Parietal lobe (tissue), 1 donor: ENCODE results near the gene FAM9C. TPM values are rescaled to one million over a fixed set of nuclear protein-coding genes. Genes with fewer than 3 reads are reported as not detected.

ENCODE experiments used
- total RNA-seq: library from RNA; depleted of rRNA; stranded (reverse); fragments of >200 nt; gene quantifications from one replicate; pipeline ENCODE4 v1.2.3, GENCODE V29; 2014

The FAM9C gene
- not detected for total RNA-seq

DNA sequence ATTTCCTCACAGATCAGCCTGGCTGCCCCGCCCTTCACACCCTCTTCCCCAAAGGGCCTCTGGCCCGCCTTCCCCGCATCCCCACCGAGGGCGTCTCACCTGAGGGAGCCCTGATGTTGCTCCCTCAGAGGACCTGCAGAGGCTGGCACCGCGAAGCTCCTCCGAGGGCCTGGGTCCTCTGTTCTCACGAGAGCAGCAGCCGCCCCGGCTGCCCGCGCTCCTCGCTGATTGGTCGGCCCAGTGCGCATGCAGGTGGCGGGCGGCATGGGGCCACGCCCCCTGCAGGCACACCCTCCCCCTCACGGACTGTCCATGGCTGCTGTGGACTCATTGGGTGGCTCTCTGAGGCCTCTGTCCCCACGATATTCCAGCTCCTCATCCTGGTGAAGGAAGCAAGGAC is at the start of gene FAM9C:
Gene FAM9C, minus strand, starts transcription at position 180 of the 400 bp plus-strand sequence. CDS start 831 bp downstream, outside the sequence.

Other genes starting within 250 kb of the FAM9C start
- gene TLR7, start 177.5 kb downstream of the FAM9C start, total RNA-seq: 0.94 TPM
- 0.31 TPM for gene TLR8, start 138.0 kb downstream of the FAM9C start, total RNA-seq
- 3,417 TPM for gene TMSB4X, start 69.5 kb downstream of the FAM9C start, total RNA-seq